Tibial artery (tissue), 4 donors: ENCODE data around the gene NPM3.
A peak's percentile ranks its signal among the peaks of the same experiment; 100 is the strongest.
"Not testable (repeated sequence)": the region's sequence is repeated elsewhere in the genome, so short reads cannot be mapped to it uniquely, and the experiment has no call there.

Source experiments
- DNase-seq, 2 donors: peaks; one replicate each; pipeline ENCODE4 v3.0.0-alpha.2; 2019
- H3K27ac ChIP-seq, 2 donors: fragments of 200-600 bp; sonication (generic) in 1 of 2; 1 replicate in 1 of 2; 2 replicates in 1 of 2; pipeline ENCODE4 v1.5.1; 2018 to 2019; ENCODE audit warnings: mild to moderate bottlenecking in 1 of 2
- H3K27me3 ChIP-seq, 2 donors: fragments of 200-600 bp; sonication (generic) in 1 of 2; one replicate each; pipeline versions ENCODE4 v1.5.1 to v1.6.0; 2016 to 2019
- H3K36me3 ChIP-seq, 3 donors: fragments of 200-600 bp; sonication (generic) in 2 of 3; one replicate each; pipeline ENCODE4 v1.5.1; 2016 to 2019; ENCODE audit warnings: mild to moderate bottlenecking in 2 of 3
- H3K4me1 ChIP-seq, 4 donors: fragments of 200-600 bp; sonication (generic) in 2 of 4; 1 replicate in 3 of 4; 2 replicates in 1 of 4; pipeline ENCODE4 v1.5.1; 2016 to 2019
- H3K4me3 ChIP-seq, 2 donors: fragments of 200-600 bp; sonication (generic) in 1 of 2; 1 replicate in 1 of 2; 2 replicates in 1 of 2; pipeline ENCODE4 v1.5.1; 2018 to 2019; ENCODE audit warnings: mild to moderate bottlenecking in 2 of 2
- H3K9me3 ChIP-seq, 3 donors: fragments of 200-600 bp; sonication (generic) in 1 of 3; one replicate each; pipeline ENCODE4 v1.5.1; 2016 to 2019
- intact Hi-C: fragments of 100-400 bp; cut with DNase I; formaldehyde crosslinking; loops from one replicate; pipeline ENCODE4 v1.15.0; 2023; ENCODE audit warnings: low total_unique reads
- TF ChIP-seq, protein P1 (sequence below), 2 experiments: fragments of 200-600 bp in 1 of 2; fragments of 450-650 bp in 1 of 2; IDR thresholded peaks; one replicate each; pipeline ENCODE4 v1.5.1; 2017 to 2019; ENCODE audit warnings: antibody characterized with exemption in 2 of 2, mild to moderate bottlenecking in 1 of 2, moderate library complexity in 1 of 2

Gene NPM3

DNA sequence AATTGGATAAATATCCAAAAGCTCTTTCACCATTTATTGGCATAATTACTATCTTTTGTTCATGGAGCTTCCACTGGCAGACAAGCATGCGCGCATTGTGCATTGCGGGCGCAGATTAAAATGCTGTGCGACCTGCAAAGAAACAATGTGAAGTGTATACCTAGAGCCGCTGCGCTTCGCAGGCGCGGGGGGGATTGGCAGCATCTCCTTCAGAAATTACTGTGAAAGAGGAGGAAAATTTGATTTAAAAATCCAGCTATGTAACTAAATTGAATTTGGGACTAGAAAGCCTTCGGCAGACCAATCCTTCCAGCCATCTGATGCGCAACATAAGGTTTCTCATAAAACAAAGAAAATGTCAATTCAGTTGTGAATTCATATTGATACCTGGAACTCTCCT, 10.3 kb upstream of the NPM3 start:
- intact Hi-C loops, result no loop called here
- no peak overlapping the region for H3K4me3 ChIP-seq
- DNase-seq, result no peak
- no peaks in the 10 kb centered on the region for H3K9me3 ChIP-seq
- H3K36me3 ChIP-seq, result peaks cover 91 to 100% (median 99%) of the 10 kb centered on the region in 3 donors
- H3K27me3 ChIP-seq, result no peaks in the 10 kb centered on the region
- H3K4me1 ChIP-seq, result no peaks in the 10 kb centered on the region
- TF ChIP-seq, protein P1, sequence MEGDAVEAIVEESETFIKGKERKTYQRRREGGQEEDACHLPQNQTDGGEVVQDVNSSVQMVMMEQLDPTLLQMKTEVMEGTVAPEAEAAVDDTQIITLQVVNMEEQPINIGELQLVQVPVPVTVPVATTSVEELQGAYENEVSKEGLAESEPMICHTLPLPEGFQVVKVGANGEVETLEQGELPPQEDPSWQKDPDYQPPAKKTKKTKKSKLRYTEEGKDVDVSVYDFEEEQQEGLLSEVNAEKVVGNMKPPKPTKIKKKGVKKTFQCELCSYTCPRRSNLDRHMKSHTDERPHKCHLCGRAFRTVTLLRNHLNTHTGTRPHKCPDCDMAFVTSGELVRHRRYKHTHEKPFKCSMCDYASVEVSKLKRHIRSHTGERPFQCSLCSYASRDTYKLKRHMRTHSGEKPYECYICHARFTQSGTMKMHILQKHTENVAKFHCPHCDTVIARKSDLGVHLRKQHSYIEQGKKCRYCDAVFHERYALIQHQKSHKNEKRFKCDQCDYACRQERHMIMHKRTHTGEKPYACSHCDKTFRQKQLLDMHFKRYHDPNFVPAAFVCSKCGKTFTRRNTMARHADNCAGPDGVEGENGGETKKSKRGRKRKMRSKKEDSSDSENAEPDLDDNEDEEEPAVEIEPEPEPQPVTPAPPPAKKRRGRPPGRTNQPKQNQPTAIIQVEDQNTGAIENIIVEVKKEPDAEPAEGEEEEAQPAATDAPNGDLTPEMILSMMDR (IDR thresholded peaks at IDR 0.05), result no peak
- no peak overlapping the region for H3K27ac ChIP-seq

DNA sequence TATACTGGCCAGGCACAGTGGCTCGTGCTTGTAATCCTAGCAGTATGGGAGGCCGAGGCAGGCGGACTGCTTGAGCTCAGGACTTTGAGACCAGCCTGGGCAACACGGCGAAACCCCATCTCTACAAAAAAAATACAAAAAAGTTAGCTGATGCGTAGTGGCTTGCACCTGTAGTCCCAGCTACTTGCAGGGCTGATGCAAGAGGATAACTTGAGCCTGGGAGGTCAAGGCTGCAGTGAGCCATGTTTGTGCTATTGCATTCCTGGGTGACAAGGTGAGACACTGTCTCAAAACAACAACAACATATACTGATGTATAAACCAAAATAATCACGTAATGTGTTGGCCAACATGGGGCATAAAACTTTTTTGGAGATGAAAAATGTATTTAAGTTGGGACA, 6.4 kb upstream of the NPM3 start:
- DNase-seq, result no peak
- TF ChIP-seq, protein P1 (IDR thresholded peaks at IDR 0.05), result no peak
- intact Hi-C loops, result no loop called here

DNA sequence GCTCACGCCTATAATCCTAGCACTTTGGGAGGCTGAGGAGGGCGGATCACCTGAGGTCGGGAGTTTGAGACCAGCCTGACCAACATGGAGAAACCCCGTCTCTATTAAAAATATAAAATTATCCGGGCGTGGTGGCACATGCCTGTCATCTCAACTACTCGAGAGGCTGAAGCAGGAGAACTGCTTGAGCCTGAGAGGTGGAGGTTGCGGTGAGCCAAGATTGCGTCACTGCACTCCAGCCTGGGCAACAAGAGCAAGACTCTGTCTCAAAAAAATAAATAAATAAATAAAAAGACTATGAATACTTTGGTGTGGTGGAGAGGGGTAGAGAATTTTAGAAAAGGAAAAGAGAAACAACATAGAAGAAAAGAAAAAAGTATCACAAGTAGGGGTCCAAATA, 6.0 kb upstream of the NPM3 start:
- DNase-seq, H3K27ac ChIP-seq, H3K27me3 ChIP-seq, H3K4me3 ChIP-seq, H3K4me1 ChIP-seq, H3K9me3 ChIP-seq, intact Hi-C loops: not testable (repeated sequence)
- peaks cover 95 to 99% (median 98%) of the 10 kb centered on the region in 3 donors for H3K36me3 ChIP-seq

More for the DNA sequence above, 6.4 kb upstream of the NPM3 start:
- H3K36me3 ChIP-seq, result peaks cover 95 to 99% (median 98%) of the 10 kb centered on the region in 3 donors
- H3K4me1 ChIP-seq, result peaks cover 0 to 2% (median 0%) of the 10 kb centered on the region in 4 donors
- H3K9me3 ChIP-seq, result no peaks in the 10 kb centered on the region
- H3K27me3 ChIP-seq, result no peaks in the 10 kb centered on the region
- H3K4me3 ChIP-seq, result no peak overlapping the region
- H3K27ac ChIP-seq, result no peak overlapping the region

GRCh38 chr10:101785801-101786200, 2.6 kb upstream of the NPM3 start:
- Histone ChIP-seq H3K27ac (no peak overlapping the region), H3K9me3 (no peaks in the 10 kb centered on the region), H3K36me3 (peaks cover 61 to 68% (median 67%) of the 10 kb centered on the region in 3 donors), H3K4me1 (peaks cover 0 to 30% (median 18%) of the 10 kb centered on the region in 4 donors), H3K27me3 (peaks cover 0 to under 1% of the 10 kb centered on the region in 2 donors), H3K4me3 (no peak overlapping the region)
- intact Hi-C loops, result no loop called here
- no peak for DNase-seq
- TF ChIP-seq, protein P1 (IDR thresholded peaks at IDR 0.05), result no peak

DNA sequence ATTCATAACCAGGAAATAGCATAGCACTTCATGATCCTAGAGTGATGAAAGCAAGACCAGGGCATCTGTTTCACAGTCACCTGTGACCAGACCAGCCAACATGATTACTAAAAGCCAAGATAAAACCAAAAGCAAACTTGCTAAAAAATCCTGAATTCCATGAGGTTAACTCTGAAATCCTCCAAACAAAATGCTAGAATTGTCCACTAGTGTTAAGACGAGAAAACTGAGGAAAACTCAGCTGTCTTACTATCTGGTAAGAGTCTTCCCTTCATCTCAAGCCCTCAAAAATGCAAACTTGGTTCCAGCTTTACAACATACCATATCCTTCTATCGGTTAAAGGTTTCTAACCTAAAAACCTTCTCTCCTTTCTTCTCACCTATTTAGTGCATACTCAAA, 1.3 kb upstream of the NPM3 start:
- Histone ChIP-seq H3K4me1 (peaks cover 0 to 42% (median 27%) of the 10 kb centered on the region in 4 donors), H3K4me3 (no peak overlapping the region), H3K27me3 (peaks cover 0 to 13% of the 10 kb centered on the region in 2 donors), H3K36me3 (peaks cover 48 to 55% (median 54%) of the 10 kb centered on the region in 3 donors), H3K9me3 (no peaks in the 10 kb centered on the region), H3K27ac (no peak overlapping the region)
- TF ChIP-seq, protein P1 (IDR thresholded peaks at IDR 0.05), result no peak
- no peak for DNase-seq
- intact Hi-C loops, result no loop called here

DNA sequence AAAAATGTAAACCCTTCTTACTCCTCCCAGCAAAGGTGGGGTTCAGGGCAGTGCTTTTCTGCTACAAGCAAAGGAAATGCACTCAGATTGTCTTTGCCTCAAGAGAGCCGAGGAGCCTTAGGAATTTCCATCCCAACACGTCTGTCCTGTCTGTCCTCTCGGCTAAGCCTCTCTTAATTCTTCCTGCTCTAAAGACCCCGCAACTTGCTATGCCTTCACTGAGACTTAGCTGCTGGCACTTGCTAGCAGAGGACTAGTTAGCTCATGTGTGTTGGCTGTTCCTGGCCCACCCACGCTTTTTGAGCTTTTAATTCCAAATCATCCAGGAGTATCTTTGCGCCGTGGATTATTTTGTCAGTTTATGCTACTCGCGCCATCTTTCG, 481 bp upstream of the NPM3 start:
- H3K9me3 ChIP-seq, result no peaks in the 10 kb centered on the region
- TF ChIP-seq, protein P1 (IDR thresholded peaks at IDR 0.05), result no peak
- H3K27me3 ChIP-seq, result peaks cover 0 to 21% of the 10 kb centered on the region in 2 donors
- intact Hi-C loops, result no loop called here
- H3K36me3 ChIP-seq, result peaks cover 40 to 47% (median 46%) of the 10 kb centered on the region in 3 donors
- no peak for DNase-seq
- peaks cover 4 to 50% (median 34%) of the 10 kb centered on the region in 4 donors for H3K4me1 ChIP-seq
- H3K27ac ChIP-seq, result peak overlapping the region; percentile 13 to 40
- H3K4me3 ChIP-seq, result peak overlapping the region; percentile 55 to 68
